GM21576 (cell line): ENCODE results near the gene PHEX.

Experiments used
- ATAC-seq: cut with Tn5 transposase; IDR thresholded peaks from one replicate; pipeline ENCODE4 v1.9.1; 2021; ENCODE audit warnings: mild to moderate bottlenecking, moderate library complexity; ENCODE audit not compliant: unreplicated experiment

PHEX gene

DNA sequence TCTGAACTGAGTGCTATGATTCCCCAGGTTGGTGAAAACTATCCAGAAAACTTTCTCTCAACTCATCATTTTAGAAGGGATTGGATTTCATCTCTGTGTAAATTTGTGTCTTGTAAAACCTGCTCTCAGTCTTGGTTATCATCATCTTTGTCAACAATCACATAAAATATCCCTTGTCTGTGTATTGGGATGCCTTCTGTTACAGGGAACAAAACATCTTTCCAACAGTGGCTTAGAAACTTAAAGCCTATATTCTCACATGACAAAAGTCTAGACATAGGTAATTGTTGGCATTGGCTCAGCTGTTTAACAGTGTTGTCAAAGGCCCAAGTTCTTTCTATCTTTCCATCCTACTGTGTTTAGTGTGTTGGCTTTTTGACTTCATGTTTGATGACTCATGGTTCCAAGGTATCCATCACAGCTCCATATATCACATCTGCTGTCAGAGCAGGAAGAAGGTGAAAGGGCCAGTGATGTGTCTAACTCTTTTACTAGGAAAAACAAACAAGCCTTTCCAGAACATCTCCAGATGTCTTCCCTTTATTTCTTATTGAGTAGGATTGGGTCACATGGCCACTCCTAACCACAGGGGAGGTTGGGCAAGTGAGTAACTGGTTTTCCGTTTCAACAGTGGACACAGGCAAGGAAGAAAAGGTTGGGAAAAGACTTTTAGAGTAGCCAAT is 65.0 kb downstream of the PHEX start:
- no peak for ATAC-seq

- ATAC-seq: no peak
These were observed 73.1 kb downstream of the PHEX start for GRCh38 chrX:22105231-22105630.

DNA sequence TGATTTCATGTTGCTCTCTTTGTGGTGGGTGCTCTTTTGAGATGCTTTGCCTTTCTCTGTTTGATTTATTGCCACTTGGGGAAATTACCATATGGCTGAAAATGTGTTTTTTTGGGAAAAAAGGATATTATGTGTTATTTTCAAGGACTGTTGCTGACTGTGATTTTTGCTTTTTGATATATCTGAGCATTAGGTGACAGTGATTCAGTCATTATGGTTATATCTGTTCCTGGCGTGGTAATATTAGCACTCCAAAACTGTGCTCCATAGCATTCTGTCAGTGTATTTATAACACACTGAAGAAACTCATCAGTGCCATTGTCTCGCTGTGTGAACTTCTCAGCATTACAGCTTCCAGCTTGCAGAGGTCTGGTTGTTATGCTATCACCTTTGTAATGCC is 73.8 kb downstream of the PHEX start:
- no peak for ATAC-seq

DNA sequence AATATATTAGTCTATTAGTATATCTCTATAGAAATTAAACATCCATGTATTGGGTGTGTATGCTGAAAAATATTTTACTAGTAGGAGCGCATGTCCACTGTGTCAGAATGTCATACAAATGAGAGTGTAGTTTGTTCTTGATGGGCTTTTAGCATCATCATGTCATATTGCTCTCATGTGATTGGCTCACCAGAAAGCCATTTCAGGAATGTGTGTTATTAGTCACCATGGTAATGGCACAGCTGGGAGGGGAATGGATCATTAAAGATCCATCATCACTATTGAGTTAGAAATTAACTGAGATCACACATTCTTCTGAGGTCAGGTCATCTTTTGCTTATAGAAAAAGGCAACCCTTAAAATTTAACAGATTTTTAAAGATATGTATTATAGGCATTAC is 77.3 kb downstream of the PHEX start:
- ATAC-seq: no peak

DNA sequence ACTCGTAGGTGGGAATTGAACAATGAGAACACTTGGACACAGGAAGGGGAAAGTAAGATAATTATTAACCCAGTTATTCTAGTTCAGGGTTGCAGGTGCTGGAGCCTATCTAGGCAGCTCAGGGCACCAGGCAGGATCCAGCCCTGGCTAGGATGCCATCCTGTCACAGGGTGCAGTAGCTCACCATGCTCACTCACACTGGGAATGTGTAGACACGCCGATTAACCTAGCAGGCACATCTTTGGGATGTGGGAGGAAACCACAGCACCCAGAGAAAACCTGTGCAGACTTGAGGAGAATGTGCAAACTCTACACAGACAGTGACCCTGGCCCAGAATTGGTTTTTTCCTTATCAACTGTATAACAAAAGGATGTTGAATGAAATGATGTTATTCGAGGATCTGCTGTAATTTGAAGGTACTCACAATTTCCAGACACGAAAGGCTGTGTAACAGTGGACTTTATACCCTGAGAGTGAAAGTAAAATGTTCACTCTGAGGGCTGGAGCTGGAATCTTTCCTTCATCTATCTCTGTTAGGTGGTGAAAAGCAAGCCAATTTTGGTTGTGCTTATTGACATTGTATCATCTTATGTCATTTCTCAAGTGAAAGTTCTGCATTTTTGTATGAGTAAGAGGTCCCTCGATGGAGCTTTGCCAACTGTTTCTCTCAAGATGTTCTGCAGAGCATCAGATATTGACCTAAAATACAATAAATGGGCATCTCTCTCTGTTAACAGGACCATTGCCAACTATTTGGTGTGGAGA is 78.8 kb downstream of the PHEX start:
- ATAC-seq: no peak

GRCh38 chrX:22116605-22117546 is 84.8 kb downstream of the PHEX start:
- ATAC-seq: no peak

DNA sequence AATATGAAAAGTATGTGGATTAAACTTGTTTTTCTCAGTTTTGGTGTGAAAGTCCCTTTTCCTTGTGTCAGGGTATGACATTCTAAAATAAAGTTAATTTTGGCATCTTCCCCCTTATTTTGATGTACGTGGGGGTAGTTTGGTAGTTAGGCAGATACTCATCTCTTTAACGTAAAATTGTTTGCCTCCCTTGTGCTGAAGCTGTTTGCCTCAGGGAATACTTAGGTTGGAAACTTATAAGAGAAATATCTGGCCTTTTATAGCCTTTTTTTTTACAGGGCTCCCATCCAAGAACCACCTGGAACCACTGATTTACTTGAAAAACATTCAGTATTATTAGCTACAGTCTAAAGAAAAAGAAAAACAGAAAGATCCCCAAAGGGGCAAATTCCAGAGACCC is 85.5 kb downstream of the PHEX start:
- ATAC-seq: no peak

DNA sequence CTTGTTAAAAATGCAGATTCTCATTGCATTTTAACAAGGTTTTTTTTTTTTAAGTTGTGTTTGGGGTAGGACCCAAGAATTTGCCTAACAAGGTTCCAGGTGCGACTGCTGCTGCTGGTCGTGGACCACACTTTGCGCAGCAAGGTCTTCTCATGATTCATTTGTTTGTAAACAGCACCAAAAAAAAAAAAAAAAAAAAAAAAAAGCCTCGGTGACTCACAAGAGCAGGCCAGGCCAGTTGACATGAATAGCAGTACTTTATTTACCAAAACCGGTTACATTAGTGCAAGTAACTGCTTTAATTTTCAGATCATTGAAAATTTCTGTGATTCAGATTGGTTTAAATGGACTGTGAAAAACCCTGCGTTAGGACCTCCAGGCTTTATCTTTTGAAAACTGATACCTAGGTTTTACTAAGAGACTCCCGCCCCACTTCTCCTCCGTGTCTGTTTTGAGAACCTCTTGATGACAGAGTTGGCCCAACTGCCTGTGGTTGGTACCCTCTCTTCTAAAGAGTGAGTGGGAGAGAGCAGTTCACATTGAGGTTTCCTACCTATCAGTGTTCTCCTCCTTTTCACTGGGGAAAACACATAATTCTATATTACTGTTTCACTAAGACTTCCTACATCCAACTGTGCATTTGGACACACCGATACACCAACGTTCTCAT is 86.2 kb downstream of the PHEX start:
- ATAC-seq: no peak

- no peak for ATAC-seq
These were observed 89.0 kb downstream of the PHEX start for GRCh38 chrX:22121161-22121560.

- ATAC-seq: no peak
These were observed 90.4 kb downstream of the PHEX start for GRCh38 chrX:22122510-22122909.

GRCh38 chrX:22124098-22124497 is 92.0 kb downstream of the PHEX start:
- ATAC-seq: no peak

- ATAC-seq: no peak
These were observed 93.4 kb downstream of the PHEX start for GRCh38 chrX:22125481-22125880.

GRCh38 chrX:22126327-22126726 is 94.2 kb downstream of the PHEX start:
- no peak for ATAC-seq

- no peak for ATAC-seq
These were observed 96.8 kb downstream of the PHEX start for GRCh38 chrX:22128961-22129360.

DNA sequence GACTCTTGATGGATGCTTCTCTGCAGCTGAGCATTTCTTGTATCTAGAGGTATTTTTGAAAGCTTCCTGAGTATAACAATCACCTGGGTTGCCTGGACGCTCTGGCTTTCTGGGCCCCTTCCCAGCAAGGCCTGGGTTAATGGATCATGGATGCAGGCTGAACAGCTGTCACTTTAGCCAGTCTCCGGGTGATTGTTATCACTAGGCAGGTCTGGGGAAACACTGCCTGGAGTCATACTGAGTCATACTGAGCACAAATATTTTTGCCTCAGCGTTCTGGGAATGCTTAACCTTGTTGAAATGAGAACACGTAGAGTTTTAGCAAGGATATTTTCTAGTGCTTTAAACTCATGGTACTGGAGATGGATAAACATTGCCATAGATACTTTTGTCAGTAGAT is 102.6 kb downstream of the PHEX start:
- no peak for ATAC-seq

DNA sequence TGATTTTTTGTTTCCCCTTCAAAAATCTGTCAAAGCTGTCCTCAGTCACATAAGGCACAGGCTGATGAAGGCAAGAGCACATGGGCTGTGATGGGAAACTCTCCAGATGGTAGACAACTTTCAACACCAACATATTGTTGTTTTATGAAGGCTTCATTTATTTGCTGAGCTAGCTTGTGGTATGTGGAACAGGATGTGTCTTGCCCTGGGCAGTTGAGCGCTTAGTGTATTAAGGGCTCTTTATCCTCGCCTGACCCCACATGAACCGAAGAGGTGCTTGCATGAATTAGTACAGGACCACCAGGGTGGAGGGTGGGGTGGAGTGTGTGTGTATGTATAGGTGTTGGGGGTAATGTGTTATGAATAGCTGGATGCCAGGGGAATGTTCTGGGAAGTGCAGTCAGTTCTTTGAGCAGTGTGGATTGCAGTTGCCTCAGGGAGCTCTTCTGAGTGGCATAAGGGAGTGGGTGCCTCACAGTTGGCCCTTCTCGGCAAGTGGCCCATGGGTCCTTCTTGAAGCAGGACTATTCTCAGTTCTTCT is 103.1 kb downstream of the PHEX start:
- ATAC-seq: no peak

- no peak for ATAC-seq
These were observed 104.0 kb downstream of the PHEX start for GRCh38 chrX:22135994-22136684.

GRCh38 chrX:22136711-22137110 is 104.6 kb downstream of the PHEX start:
- no peak for ATAC-seq

DNA sequence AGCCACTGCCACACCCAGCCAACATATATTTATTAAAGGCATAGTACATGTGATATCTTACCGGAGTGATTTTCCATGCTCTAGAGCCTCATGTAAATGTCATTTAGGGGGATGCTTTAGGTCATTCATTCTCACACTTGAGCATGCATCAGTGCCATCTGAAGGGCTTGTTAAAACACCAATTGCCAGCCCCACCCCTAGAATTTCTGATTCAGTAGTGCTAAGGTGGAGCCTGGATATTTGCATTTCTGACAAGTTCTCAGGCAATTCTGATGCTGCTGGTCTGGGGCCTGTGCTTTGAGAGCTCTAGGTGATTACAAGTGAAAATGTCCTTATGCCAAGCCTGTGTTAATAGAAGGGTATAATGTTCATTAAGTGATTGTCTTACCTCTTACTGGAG is 107.7 kb downstream of the PHEX start:
- no peak for ATAC-seq
